Osteoblast (primary cell): ENCODE results near the gene OSBP2. TPM values are rescaled to one million over a fixed set of nuclear protein-coding genes. Genes with fewer than 3 reads are reported as not detected.
A peak's percentile ranks its signal among the peaks of the same experiment; 100 is the strongest.

ENCODE experiments used
- DNase-seq: peaks from one replicate; pipeline ENCODE4 v3.0.0; 2011; ENCODE audit warnings: low spot score, mixed read lengths; ENCODE audit not compliant: insufficient read length; ENCODE audit errors: missing footprints
- H2AFZ ChIP-seq: 2 replicates; pipeline ENCODE4 v1.6.0; 2011; ENCODE audit warnings: mild to moderate bottlenecking, low read length
- H3K27ac ChIP-seq: 2 replicates; pipeline ENCODE4 v1.5.1; 2011; ENCODE audit warnings: mild to moderate bottlenecking, low read depth, low read length, moderate library complexity
- H3K27me3 ChIP-seq: 2 replicates; pipeline ENCODE4 v1.6.0; 2012; ENCODE audit warnings: mild to moderate bottlenecking, control low read depth, inconsistent platforms, low read length, moderate library complexity; ENCODE audit not compliant: insufficient read depth
- H3K36me3 ChIP-seq: 2 replicates; pipeline ENCODE4 v1.5.1; 2011; ENCODE audit warnings: mild to moderate bottlenecking, low read length, control low read depth, moderate library complexity; ENCODE audit not compliant: insufficient read depth
- H3K4me1 ChIP-seq: 2 replicates; pipeline ENCODE4 v1.5.1; 2011; ENCODE audit warnings: mild to moderate bottlenecking, low read length, control low read depth, moderate library complexity; ENCODE audit not compliant: insufficient read depth
- H3K4me2 ChIP-seq: 2 replicates; pipeline ENCODE4 v1.6.0; 2011; ENCODE audit warnings: mild to moderate bottlenecking, low read length; ENCODE audit not compliant: insufficient read depth
- H3K4me3 ChIP-seq: fragments of 200-600 bp; sonication (generic); 3 replicates; pipeline ENCODE4 v1.5.1; 2012; ENCODE audit warnings: mild to moderate bottlenecking, low read length, inconsistent platforms; ENCODE audit not compliant: insufficient read depth
- H3K79me2 ChIP-seq: 2 replicates; pipeline ENCODE4 v1.6.0; 2012; ENCODE audit warnings: mild to moderate bottlenecking, low read length, control low read depth, inconsistent platforms; ENCODE audit not compliant: insufficient read depth
- H3K9me3 ChIP-seq: 2 replicates; pipeline ENCODE4 v1.5.1; 2011; ENCODE audit warnings: low read depth, low read length, control low read depth
- H4K20me1 ChIP-seq: 2 replicates; pipeline ENCODE4 v1.6.0; 2012; ENCODE audit warnings: mild to moderate bottlenecking, low read length, control low read depth; ENCODE audit not compliant: insufficient read depth
- total RNA-seq: library from RNA; depleted of rRNA; stranded (reverse); fragments of >200 nt; gene quantifications from 2 replicates; pipeline ENCODE4 v1.2.3, GENCODE V29; 2012
- TF ChIP-seq, protein P1 (sequence below): IDR thresholded peaks from 2 replicates; pipeline ENCODE4 v1.5.1; 2011; ENCODE audit warnings: mild to moderate bottlenecking, low read depth, low read length, moderate library complexity; ENCODE audit errors: extremely low read depth

The OSBP2 gene
- total RNA-seq, 1 donor, result 4.3 TPM

- Histone ChIP-seq H3K36me3 (no peaks in the 10 kb centered on the region), H3K4me1 (peaks cover 4% of the 10 kb centered on the region), H3K27me3 (no peaks in the 10 kb centered on the region), H3K79me2 (no peaks in the 10 kb centered on the region), H3K27ac (no peak overlapping the region), H3K4me3 (no peak overlapping the region), H2AFZ (peak overlapping the region; percentile 33), H3K4me2 (no peak overlapping the region), H4K20me1 (no peaks in the 10 kb centered on the region), H3K9me3 (no peaks in the 10 kb centered on the region)
- TF ChIP-seq, protein P1, sequence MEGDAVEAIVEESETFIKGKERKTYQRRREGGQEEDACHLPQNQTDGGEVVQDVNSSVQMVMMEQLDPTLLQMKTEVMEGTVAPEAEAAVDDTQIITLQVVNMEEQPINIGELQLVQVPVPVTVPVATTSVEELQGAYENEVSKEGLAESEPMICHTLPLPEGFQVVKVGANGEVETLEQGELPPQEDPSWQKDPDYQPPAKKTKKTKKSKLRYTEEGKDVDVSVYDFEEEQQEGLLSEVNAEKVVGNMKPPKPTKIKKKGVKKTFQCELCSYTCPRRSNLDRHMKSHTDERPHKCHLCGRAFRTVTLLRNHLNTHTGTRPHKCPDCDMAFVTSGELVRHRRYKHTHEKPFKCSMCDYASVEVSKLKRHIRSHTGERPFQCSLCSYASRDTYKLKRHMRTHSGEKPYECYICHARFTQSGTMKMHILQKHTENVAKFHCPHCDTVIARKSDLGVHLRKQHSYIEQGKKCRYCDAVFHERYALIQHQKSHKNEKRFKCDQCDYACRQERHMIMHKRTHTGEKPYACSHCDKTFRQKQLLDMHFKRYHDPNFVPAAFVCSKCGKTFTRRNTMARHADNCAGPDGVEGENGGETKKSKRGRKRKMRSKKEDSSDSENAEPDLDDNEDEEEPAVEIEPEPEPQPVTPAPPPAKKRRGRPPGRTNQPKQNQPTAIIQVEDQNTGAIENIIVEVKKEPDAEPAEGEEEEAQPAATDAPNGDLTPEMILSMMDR, result no peak
- DNase-seq, result no peak
Observed at GRCh38 chr22:30780026-30780425, 85.4 kb downstream of the OSBP2 start.

GRCh38 chr22:30781271-30781875 lies 86.7 kb downstream of the OSBP2 start:
- no peaks in the 10 kb centered on the region for H3K36me3 ChIP-seq
- H3K79me2 ChIP-seq, result no peaks in the 10 kb centered on the region
- H4K20me1 ChIP-seq, result no peaks in the 10 kb centered on the region
- no peaks in the 10 kb centered on the region for H3K9me3 ChIP-seq
- peaks cover 4% of the 10 kb centered on the region for H3K4me1 ChIP-seq
- no peak overlapping the region for H2AFZ ChIP-seq
- no peak for DNase-seq
- TF ChIP-seq, protein P1, result no peak
- no peak overlapping the region for H3K27ac ChIP-seq
- no peak overlapping the region for H3K4me2 ChIP-seq
- no peak overlapping the region for H3K4me3 ChIP-seq
- no peaks in the 10 kb centered on the region for H3K27me3 ChIP-seq

DNA sequence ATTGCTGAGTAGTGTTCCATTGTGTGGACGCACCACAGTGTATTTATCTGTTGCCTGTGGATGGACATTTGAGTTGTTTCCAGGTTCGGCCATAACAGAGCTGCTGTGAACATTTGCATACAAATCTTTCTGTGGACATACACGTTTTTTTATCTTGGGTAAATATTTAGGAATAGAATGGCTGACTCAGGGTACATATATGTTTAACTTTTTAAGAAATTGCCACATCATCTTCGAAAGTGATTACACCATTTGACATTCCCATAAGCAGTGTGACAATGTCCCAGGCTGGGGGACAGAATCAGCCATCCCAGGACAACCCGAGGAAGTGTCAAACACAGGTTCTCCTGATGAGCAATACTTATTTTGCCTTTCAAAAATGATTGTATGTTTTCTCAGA lies 87.9 kb downstream of the OSBP2 start:
- no peaks in the 10 kb centered on the region for H4K20me1 ChIP-seq
- TF ChIP-seq, protein P1, result no peak
- H3K9me3 ChIP-seq, result no peaks in the 10 kb centered on the region
- no peak overlapping the region for H2AFZ ChIP-seq
- H3K4me3 ChIP-seq, result no peak overlapping the region
- DNase-seq, result no peak
- H3K36me3 ChIP-seq, result no peaks in the 10 kb centered on the region
- no peaks in the 10 kb centered on the region for H3K79me2 ChIP-seq
- H3K4me2 ChIP-seq, result no peak overlapping the region
- no peak overlapping the region for H3K27ac ChIP-seq
- no peaks in the 10 kb centered on the region for H3K27me3 ChIP-seq
- peaks cover 4% of the 10 kb centered on the region for H3K4me1 ChIP-seq

DNA sequence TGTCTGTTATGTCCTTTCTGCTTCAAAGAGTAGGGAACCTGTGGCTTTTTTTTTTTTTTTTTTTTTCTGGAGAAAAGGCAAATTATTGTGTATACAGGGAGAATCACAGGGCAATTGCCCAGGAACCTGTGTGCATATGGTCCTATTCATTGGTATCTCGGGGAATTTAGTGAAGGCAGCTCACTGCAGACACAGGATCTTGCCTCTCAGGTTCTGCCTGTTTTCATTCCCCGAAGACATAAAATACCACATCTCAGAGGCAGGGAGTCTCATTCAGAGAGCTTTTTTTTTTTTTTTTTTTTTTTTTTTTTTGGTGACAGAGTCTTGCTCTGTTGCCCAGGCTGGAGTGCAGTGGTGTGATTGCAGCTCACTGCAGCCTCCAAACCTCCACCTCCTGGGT lies 88.3 kb downstream of the OSBP2 start:
- no peaks in the 10 kb centered on the region for H3K9me3 ChIP-seq
- TF ChIP-seq, protein P1, result no peak
- H3K4me2 ChIP-seq, result no peak overlapping the region
- no peak for DNase-seq
- H3K27ac ChIP-seq, result no peak overlapping the region
- H3K4me3 ChIP-seq, result no peak overlapping the region
- H3K36me3 ChIP-seq, result no peaks in the 10 kb centered on the region
- H4K20me1 ChIP-seq, result no peaks in the 10 kb centered on the region
- no peaks in the 10 kb centered on the region for H3K79me2 ChIP-seq
- peaks cover 4% of the 10 kb centered on the region for H3K4me1 ChIP-seq
- H2AFZ ChIP-seq, result no peak overlapping the region
- H3K27me3 ChIP-seq, result no peaks in the 10 kb centered on the region
